Testis (tissue), 3 donors: ENCODE data around the gene ADRA2C. TPM values are rescaled to one million over a fixed set of nuclear protein-coding genes. Genes with fewer than 3 reads are reported as not detected.

Source experiments
- DNase-seq: peaks from one replicate; pipeline ENCODE4 v3.0.0-alpha.2; 2019
- H3K27ac ChIP-seq, 2 donors: fragments of 200-600 bp; sonication (generic); one replicate each; pipeline ENCODE4 v1.5.1; 2019
- H3K27me3 ChIP-seq: fragments of 200-600 bp; sonication (generic); one replicate; pipeline ENCODE4 v1.5.1; 2019
- H3K36me3 ChIP-seq: fragments of 200-600 bp; sonication (generic); one replicate; pipeline ENCODE4 v1.5.1; 2017; ENCODE audit warnings: low read depth; ENCODE audit errors: missing control alignments
- H3K4me1 ChIP-seq: fragments of 200-600 bp; sonication (generic); one replicate; pipeline ENCODE4 v1.5.1; 2019
- H3K4me3 ChIP-seq, 2 donors: fragments of 200-600 bp; sonication (generic); one replicate each; pipeline ENCODE4 v1.5.1; 2017 to 2019
- H3K9me3 ChIP-seq: fragments of 200-600 bp; sonication (generic); one replicate; pipeline ENCODE4 v1.5.1; 2017
- POLR2A ChIP-seq: fragments of 450-650 bp; IDR thresholded peaks from one replicate; pipeline ENCODE4 v1.6.1; 2017; ENCODE audit warnings: antibody characterized with exemption, mild to moderate bottlenecking, moderate library complexity
- WGBS, 2 donors: methylation state at CpG; one replicate each; pipeline ENCODE4 v1.1.5; 2018; 5-methylcytosine and 5-hydroxymethylcytosine counted together
- intact Hi-C: fragments of 100-400 bp; cut with DNase I; formaldehyde crosslinking; loops from one replicate; pipeline ENCODE4 v1.15.1; 2023; ENCODE audit warnings: low total_unique reads
- polyA plus RNA-seq: library from polyadenylated mRNA; stranded (reverse); fragments of 350-450 nt; fragmentation: Illumina TruSeq; extraction: RNeasy Lipid Tissue Mini Kit (QIAGEN cat#74804); gene quantifications from one replicate; pipeline ENCODE4 v1.2.3, GENCODE V29; 2014; ENCODE audit warnings: low read depth, low replicate concordance; ENCODE audit not compliant: insufficient read depth
- total RNA-seq, 2 donors: library from RNA; depleted of rRNA; stranded (reverse); fragments of >200 nt; gene quantifications; one replicate each; pipeline ENCODE4 v1.2.3, GENCODE V29; 2016
- TF ChIP-seq, protein P1 (sequence below), 3 experiments: fragments of 450-650 bp in 2 of 3; fragments of 200-600 bp in 1 of 3; sonication (generic) in 1 of 3; IDR thresholded peaks; one replicate each; pipeline ENCODE4 v1.5.1; 2016 to 2019; ENCODE audit warnings: antibody characterized with exemption in 3 of 3, mild to moderate bottlenecking in 2 of 3, moderate library complexity in 1 of 3

The ADRA2C gene
- total and polyA plus RNA-seq, 3 donors from 2014 or later: 7.2 to 16.0 (median 9.3) TPM

DNA sequence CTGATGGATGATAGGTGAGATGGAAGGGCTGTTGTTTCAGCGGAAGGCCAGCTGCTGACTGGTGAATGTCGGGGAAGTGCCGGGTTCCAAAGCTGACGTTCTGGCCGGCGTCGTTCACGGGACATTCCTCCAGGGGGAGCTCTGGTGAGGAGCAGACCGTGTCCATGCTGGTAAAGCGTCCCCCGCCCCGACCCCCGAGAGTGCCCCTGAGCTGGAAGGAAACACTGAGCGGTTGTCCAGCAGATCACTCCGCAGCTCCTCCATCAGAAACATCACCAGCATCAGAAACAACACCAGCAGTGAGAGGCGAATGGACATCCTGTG, 18.6 kb upstream of the ADRA2C start:
- no peaks in the 10 kb centered on the region for H3K36me3 ChIP-seq
- 5 to 8% methylated on average over 14 to 16 of the region's 16 CpGs for WGBS, 2 donors
- no peak overlapping the region for H3K4me3 ChIP-seq
- intact Hi-C loops: no loop called here
- no peaks in the 10 kb centered on the region for H3K9me3 ChIP-seq
- DNase-seq: peak; percentile 48
- no peak for TF ChIP-seq POLR2A
- TF ChIP-seq, protein P1, sequence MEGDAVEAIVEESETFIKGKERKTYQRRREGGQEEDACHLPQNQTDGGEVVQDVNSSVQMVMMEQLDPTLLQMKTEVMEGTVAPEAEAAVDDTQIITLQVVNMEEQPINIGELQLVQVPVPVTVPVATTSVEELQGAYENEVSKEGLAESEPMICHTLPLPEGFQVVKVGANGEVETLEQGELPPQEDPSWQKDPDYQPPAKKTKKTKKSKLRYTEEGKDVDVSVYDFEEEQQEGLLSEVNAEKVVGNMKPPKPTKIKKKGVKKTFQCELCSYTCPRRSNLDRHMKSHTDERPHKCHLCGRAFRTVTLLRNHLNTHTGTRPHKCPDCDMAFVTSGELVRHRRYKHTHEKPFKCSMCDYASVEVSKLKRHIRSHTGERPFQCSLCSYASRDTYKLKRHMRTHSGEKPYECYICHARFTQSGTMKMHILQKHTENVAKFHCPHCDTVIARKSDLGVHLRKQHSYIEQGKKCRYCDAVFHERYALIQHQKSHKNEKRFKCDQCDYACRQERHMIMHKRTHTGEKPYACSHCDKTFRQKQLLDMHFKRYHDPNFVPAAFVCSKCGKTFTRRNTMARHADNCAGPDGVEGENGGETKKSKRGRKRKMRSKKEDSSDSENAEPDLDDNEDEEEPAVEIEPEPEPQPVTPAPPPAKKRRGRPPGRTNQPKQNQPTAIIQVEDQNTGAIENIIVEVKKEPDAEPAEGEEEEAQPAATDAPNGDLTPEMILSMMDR (IDR thresholded peaks at IDR 0.05): peak in 1 of 3 experiments; percentile 34
- H3K27me3 ChIP-seq: no peaks in the 10 kb centered on the region
- no peak overlapping the region for H3K27ac ChIP-seq
- no peaks in the 10 kb centered on the region for H3K4me1 ChIP-seq

DNA sequence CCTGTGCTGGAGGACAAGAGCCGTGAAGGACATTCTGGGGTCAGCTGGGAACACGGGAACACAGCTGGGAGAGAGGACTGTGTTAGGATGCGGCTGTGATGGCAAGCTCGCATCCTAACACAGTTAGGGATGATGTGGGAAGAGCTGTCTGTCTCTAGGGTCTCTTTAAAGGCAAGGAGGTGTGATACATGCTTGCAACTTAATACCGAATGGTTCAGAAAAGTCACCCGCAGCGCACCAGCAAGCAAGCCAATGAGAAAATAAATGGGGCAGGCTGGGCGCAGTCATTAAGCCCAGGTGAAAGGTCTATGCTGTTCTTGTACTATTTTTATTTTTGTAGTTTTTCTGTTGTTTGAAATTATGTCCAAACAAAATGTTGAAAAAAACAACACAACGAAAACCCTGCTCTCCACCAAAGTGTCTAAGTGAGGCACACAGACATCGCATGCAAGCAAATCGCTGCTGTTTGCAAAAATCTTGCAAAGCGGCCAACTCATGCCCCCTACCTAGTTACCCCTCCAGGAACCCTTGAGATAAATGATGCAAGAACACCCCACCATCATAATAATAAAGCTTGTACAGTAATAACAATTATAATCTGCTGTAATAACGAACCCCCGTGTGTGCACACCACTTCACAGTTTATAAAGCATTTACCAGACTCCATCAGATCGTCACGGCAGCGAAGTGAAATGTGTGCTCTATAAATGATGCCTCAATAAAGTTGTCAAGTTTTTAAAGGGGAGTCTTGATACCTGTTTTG, 17.9 kb upstream of the ADRA2C start:
- H3K4me3 ChIP-seq: no peak overlapping the region
- no peaks in the 10 kb centered on the region for H3K36me3 ChIP-seq
- no peaks in the 10 kb centered on the region for H3K4me1 ChIP-seq
- H3K27ac ChIP-seq: no peak overlapping the region
- H3K9me3 ChIP-seq: no peaks in the 10 kb centered on the region
- intact Hi-C loops: no loop called here
- DNase-seq: no peak
- WGBS, 2 donors: 52 to 53% methylated on average over 17 of the region's 17 CpGs
- TF ChIP-seq, protein P1 (IDR thresholded peaks at IDR 0.05): no peak
- no peak for TF ChIP-seq POLR2A
- no peaks in the 10 kb centered on the region for H3K27me3 ChIP-seq

DNA sequence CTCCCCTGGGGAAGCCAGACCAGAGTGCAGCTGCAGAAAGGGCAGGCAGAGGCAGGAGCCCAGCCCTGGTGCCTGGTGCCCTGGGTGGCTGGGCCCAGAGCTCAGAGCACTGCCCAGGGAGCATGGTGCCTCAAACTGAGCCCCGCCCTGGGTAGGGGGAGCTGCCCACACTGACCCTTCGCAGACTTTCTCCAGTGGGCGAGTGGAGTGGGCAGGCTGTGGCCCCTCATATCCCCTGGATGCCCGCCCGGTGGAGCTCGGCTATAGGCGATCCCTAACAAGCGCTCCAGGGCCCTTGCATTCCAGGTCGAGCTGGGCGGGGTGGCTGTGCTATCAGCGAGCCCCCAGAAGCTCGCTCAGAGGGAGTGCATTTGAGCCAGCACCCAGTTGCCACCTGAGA, 17.1 kb upstream of the ADRA2C start:
- DNase-seq: no peak
- Histone ChIP-seq H3K4me3 (no peak overlapping the region), H3K4me1 (no peaks in the 10 kb centered on the region), H3K27me3 (no peaks in the 10 kb centered on the region), H3K9me3 (no peaks in the 10 kb centered on the region), H3K27ac (no peak overlapping the region), H3K36me3 (no peaks in the 10 kb centered on the region)
- intact Hi-C loops: no loop called here
- 88 to 95% methylated on average over 10 to 12 of the region's 12 CpGs for WGBS, 2 donors
- TF ChIP-seq, protein P1 (IDR thresholded peaks at IDR 0.05): no peak
- TF ChIP-seq POLR2A: no peak

DNA sequence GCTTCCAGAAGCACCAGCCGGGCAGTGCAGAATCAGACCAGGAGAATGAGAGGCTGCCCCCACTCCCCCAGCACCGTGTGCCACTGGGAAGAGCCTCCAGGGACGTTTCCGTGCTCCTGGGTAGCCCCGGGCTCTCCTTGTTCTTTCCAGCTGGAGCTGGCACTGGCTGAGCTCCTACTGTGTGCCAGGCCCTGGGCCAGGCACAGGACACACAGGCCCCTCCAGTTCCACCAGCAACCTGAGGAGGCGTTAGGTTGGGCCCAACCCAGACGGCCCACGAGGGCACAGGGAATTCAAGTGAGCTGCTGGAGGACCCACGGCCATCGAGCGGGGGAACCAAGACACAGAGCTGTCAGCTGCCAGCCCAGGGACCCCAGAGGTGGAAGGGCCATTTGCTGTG, 15.9 kb upstream of the ADRA2C start:
- Histone ChIP-seq H3K36me3 (no peaks in the 10 kb centered on the region), H3K4me1 (no peaks in the 10 kb centered on the region), H3K9me3 (no peaks in the 10 kb centered on the region), H3K27me3 (no peaks in the 10 kb centered on the region), H3K4me3 (no peak overlapping the region), H3K27ac (no peak overlapping the region)
- WGBS, 2 donors: 84 to 94% methylated on average over 5 to 11 of the region's 11 CpGs
- DNase-seq: no peak
- intact Hi-C loops: no loop called here
- TF ChIP-seq POLR2A: no peak
- TF ChIP-seq, protein P1 (IDR thresholded peaks at IDR 0.05): no peak

DNA sequence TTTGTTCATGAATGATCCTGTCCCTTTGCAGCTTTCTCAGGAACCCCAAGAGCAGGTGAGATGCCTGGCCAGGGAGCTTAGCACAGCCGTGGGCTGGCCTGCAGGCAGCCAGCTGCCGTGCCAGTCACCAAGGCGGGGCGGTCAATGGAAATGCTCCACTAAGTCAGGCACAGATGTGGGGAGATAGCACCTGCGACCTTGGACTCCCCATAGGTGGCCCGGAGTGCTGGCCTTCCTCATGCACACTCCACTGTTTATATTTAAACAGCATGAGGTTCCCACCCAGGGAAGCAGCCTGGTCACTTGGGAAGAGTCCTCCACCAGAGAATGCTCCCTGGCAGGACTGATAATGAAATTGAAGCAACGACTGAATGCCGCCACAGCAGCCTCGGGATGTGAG, 14.2 kb upstream of the ADRA2C start:
- WGBS, 2 donors: 80 to 83% methylated on average over 7 to 9 of the region's 9 CpGs
- intact Hi-C loops: no loop called here
- Histone ChIP-seq H3K27me3 (no peaks in the 10 kb centered on the region), H3K36me3 (no peaks in the 10 kb centered on the region), H3K27ac (no peak overlapping the region), H3K4me3 (no peak overlapping the region), H3K4me1 (no peaks in the 10 kb centered on the region), H3K9me3 (no peaks in the 10 kb centered on the region)
- DNase-seq: no peak
- TF ChIP-seq, protein P1 (IDR thresholded peaks at IDR 0.05): no peak
- no peak for TF ChIP-seq POLR2A
